Measurements from ENCODE around the gene KAZN.

Gene KAZN

DNA sequence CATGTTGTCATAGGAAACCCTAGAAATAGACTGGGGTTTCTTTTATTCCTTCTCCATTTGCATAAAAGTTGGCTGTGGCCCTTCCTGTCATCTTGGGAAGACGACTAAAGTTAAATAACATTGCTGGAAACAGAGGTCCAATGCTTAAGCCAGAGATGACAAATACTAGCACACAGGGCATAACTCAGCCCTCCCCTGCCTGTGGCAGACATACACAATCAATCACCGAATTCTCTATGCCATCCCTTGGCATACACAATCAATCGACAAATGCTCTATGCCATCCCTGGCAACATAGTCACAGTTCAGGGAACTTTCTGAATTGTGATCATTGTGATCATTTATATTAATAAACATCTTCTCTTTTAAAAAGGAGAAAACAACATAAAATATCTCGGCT, 229.4 kb downstream of the KAZN start:
- no peaks in the 10 kb centered on the region for H3K9me3 ChIP-seq (ENCODE audit: low read length)
- no peaks in the 10 kb centered on the region for H4K20me1 ChIP-seq (ENCODE audit: insufficient read depth, low read length)
- H2AFZ ChIP-seq (ENCODE audit: low read length), result no peak overlapping the region
- H3K4me1 ChIP-seq (ENCODE audit: insufficient read depth, low read length, severe bottlenecking), result no peaks in the 10 kb centered on the region
- H3K9ac ChIP-seq (ENCODE audit: low read length), result no peak overlapping the region
- TF ChIP-seq EZH2 (IDR thresholded peaks at IDR 0.05; ENCODE audit: borderline replicate concordance, low read length), result no peak
- TF ChIP-seq, protein P1, sequence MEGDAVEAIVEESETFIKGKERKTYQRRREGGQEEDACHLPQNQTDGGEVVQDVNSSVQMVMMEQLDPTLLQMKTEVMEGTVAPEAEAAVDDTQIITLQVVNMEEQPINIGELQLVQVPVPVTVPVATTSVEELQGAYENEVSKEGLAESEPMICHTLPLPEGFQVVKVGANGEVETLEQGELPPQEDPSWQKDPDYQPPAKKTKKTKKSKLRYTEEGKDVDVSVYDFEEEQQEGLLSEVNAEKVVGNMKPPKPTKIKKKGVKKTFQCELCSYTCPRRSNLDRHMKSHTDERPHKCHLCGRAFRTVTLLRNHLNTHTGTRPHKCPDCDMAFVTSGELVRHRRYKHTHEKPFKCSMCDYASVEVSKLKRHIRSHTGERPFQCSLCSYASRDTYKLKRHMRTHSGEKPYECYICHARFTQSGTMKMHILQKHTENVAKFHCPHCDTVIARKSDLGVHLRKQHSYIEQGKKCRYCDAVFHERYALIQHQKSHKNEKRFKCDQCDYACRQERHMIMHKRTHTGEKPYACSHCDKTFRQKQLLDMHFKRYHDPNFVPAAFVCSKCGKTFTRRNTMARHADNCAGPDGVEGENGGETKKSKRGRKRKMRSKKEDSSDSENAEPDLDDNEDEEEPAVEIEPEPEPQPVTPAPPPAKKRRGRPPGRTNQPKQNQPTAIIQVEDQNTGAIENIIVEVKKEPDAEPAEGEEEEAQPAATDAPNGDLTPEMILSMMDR (IDR thresholded peaks at IDR 0.05; ENCODE audit: low read length), result no peak
- no peaks in the 10 kb centered on the region for H3K36me3 ChIP-seq (ENCODE audit: insufficient read depth, low read length)
- no peak overlapping the region for H3K27ac ChIP-seq (ENCODE audit: low read depth, low read length, poor library complexity, severe bottlenecking)
- H3K4me3 ChIP-seq (ENCODE audit: low read depth, low read length, poor library complexity, severe bottlenecking), result no peak overlapping the region
- no peaks in the 10 kb centered on the region for H3F3A ChIP-seq (ENCODE audit: insufficient read depth, low read length)
- H3K79me2 ChIP-seq (ENCODE audit: insufficient read depth, low read length), result no peaks in the 10 kb centered on the region
- H3K4me2 ChIP-seq (ENCODE audit: low read length), result no peak overlapping the region
- H3K27me3 ChIP-seq (ENCODE audit: insufficient read depth, low read length), result 0 out of 2 replicates have a peak, but pooled peaks cover 3% of the 10 kb centered on the region
- H3K9me2 ChIP-seq (ENCODE audit: low read depth, low read length), result no peaks in the 10 kb centered on the region

DNA sequence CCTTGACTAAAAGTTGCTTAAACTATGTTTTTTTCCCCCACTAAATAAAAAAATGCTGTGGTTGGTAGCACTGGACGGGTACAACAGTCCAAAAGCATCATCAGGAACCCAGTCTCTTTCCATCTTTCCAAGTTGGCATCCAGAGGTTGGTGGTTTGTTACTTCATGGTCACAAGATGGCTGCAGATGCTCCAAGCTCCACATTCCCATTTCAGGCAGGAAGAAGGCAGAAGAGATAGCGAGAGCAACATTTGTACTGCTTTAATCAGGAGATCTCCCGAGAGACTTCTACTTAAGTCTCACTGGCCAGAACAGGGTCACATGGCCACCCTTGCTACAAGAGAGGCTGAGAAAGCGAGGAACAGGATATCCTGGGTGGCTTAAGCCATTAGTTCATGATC, 230.2 kb downstream of the KAZN start:
- Histone ChIP-seq H3K27me3 (ENCODE audit: insufficient read depth, low read length) (0 out of 2 replicates have a peak, but pooled peaks cover 3% of the 10 kb centered on the region), H2AFZ (ENCODE audit: low read length) (no peak overlapping the region), H3K4me3 (ENCODE audit: low read depth, low read length, poor library complexity, severe bottlenecking) (no peak overlapping the region)

DNA sequence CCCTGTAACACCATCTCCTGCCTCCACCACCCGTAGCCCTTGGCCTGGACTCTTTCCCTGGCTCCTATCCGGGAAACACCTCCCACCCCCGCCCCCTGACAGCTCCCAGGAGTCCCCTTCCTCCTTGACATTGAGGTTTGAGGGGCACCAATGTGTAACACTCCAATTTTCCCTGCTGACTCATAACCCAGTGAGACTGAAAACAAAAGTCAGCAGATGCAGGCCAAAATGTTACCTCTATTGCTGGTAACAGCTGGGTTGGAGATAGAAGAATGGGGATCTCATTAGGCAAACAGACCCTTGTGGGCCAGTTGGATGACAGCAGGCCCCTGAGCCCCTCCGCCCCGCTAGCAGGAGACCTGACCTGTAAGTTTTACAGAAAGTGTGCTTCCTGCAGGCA, 237.2 kb downstream of the KAZN start:
- H4K20me1 ChIP-seq (ENCODE audit: insufficient read depth, low read length), result no peaks in the 10 kb centered on the region
- H3K9me3 ChIP-seq (ENCODE audit: low read length), result no peaks in the 10 kb centered on the region
- TF ChIP-seq, protein P1 (IDR thresholded peaks at IDR 0.05; ENCODE audit: low read length), result no peak
- no peak for TF ChIP-seq EZH2 (IDR thresholded peaks at IDR 0.05; ENCODE audit: borderline replicate concordance, low read length)
- no peaks in the 10 kb centered on the region for H3K79me2 ChIP-seq (ENCODE audit: insufficient read depth, low read length)
- H3K36me3 ChIP-seq (ENCODE audit: insufficient read depth, low read length), result no peaks in the 10 kb centered on the region
- H3K4me1 ChIP-seq (ENCODE audit: insufficient read depth, low read length, severe bottlenecking), result no peaks in the 10 kb centered on the region
- H3K27me3 ChIP-seq (ENCODE audit: insufficient read depth, low read length), result no peaks in the 10 kb centered on the region; the same call in 1 of the 2 replicates
- no peaks in the 10 kb centered on the region for H3F3A ChIP-seq (ENCODE audit: insufficient read depth, low read length)
- H2AFZ ChIP-seq (ENCODE audit: low read length), result no peak overlapping the region
- no peak overlapping the region for H3K27ac ChIP-seq (ENCODE audit: low read depth, low read length, poor library complexity, severe bottlenecking)
- no peak overlapping the region for H3K4me2 ChIP-seq (ENCODE audit: low read length)
- no peaks in the 10 kb centered on the region for H3K9me2 ChIP-seq (ENCODE audit: low read depth, low read length)
- no peak overlapping the region for H3K9ac ChIP-seq (ENCODE audit: low read length)
- H3K4me3 ChIP-seq (ENCODE audit: low read depth, low read length, poor library complexity, severe bottlenecking), result no peak overlapping the region

More for the DNA sequence above, 230.2 kb downstream of the KAZN start:
- no peaks in the 10 kb centered on the region for H3K9me2 ChIP-seq (ENCODE audit: low read depth, low read length)
- no peaks in the 10 kb centered on the region for H3K4me1 ChIP-seq (ENCODE audit: insufficient read depth, low read length, severe bottlenecking)
- TF ChIP-seq EZH2 (IDR thresholded peaks at IDR 0.05; ENCODE audit: borderline replicate concordance, low read length), result no peak
- TF ChIP-seq, protein P1 (IDR thresholded peaks at IDR 0.05; ENCODE audit: low read length), result no peak
- no peak overlapping the region for H3K4me2 ChIP-seq (ENCODE audit: low read length)
- H3K36me3 ChIP-seq (ENCODE audit: insufficient read depth, low read length), result no peaks in the 10 kb centered on the region
- no peaks in the 10 kb centered on the region for H3K79me2 ChIP-seq (ENCODE audit: insufficient read depth, low read length)
- H4K20me1 ChIP-seq (ENCODE audit: insufficient read depth, low read length), result no peaks in the 10 kb centered on the region
- no peaks in the 10 kb centered on the region for H3F3A ChIP-seq (ENCODE audit: insufficient read depth, low read length)
- no peaks in the 10 kb centered on the region for H3K9me3 ChIP-seq (ENCODE audit: low read length)
- no peak overlapping the region for H3K9ac ChIP-seq (ENCODE audit: low read length)
- no peak overlapping the region for H3K27ac ChIP-seq (ENCODE audit: low read depth, low read length, poor library complexity, severe bottlenecking)
